ENCODE data around the gene MACIR.
A peak's percentile ranks its signal among the peaks of the same experiment; 100 is the strongest.

MACIR gene

DNA sequence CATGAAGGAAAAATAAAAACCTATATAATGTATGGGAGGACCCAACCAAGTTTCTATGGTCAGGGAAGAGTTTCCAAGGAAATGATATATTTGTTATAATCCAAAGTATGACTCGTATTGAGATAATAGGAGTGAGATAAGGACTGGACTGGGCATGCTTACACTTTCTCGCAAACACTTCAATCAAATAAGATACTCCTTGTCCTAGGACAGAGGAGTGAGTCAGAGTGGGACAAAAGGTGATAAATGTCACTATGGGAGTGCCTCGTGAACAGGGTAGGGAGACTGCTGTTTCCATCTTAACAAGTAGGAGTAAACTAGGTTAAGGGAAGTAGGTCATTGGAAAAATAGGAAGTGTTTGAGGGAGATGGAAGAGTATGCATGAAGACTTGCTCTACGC is 47.2 kb downstream of the MACIR start:
- in situ Hi-C loops (cut with HindIII; ENCODE audit: low pct_ligation_motif_present, low sequenced_read_pairs), result no loop called here

DNA sequence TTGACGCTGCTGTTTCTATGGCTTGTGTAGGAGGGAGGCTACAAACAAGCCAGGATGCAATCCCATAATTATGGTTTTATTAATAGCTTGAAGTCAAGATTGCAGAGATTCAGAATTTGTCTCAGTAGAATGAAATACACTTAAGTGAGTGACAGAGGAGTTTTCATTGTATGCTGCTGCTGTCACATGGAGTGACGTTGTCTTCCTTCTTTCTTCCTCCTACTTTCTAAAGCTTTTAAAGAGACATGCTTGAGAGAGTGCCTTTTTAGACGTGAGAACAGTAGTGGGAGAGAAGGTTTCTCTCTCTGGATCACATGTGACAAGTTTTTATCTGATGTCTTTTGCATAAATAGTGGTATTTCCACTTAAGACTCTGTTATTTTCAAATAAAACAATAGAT is 48.9 kb downstream of the MACIR start:
- TF ChIP-seq, protein P1, sequence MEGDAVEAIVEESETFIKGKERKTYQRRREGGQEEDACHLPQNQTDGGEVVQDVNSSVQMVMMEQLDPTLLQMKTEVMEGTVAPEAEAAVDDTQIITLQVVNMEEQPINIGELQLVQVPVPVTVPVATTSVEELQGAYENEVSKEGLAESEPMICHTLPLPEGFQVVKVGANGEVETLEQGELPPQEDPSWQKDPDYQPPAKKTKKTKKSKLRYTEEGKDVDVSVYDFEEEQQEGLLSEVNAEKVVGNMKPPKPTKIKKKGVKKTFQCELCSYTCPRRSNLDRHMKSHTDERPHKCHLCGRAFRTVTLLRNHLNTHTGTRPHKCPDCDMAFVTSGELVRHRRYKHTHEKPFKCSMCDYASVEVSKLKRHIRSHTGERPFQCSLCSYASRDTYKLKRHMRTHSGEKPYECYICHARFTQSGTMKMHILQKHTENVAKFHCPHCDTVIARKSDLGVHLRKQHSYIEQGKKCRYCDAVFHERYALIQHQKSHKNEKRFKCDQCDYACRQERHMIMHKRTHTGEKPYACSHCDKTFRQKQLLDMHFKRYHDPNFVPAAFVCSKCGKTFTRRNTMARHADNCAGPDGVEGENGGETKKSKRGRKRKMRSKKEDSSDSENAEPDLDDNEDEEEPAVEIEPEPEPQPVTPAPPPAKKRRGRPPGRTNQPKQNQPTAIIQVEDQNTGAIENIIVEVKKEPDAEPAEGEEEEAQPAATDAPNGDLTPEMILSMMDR (IDR thresholded peaks at IDR 0.05; ENCODE audit: low read depth, low read length, missing control alignments), result no peak
- H3K4me3 ChIP-seq (ENCODE audit: low read depth, low read length), result no peak overlapping the region
- in situ Hi-C loops (cut with HindIII; ENCODE audit: low pct_ligation_motif_present, low sequenced_read_pairs), result no loop called here
- no peaks in the 10 kb centered on the region for H3K27me3 ChIP-seq (replicated peaks)
- no peak overlapping the region for H3K27ac ChIP-seq
- no peaks in the 10 kb centered on the region for H3K36me3 ChIP-seq (replicated peaks)
- no peak for DNase-seq

More for the DNA sequence above, 47.2 kb downstream of the MACIR start:
- no peaks in the 10 kb centered on the region for H3K27me3 ChIP-seq (replicated peaks)
- DNase-seq, result peak; percentile 23
- TF ChIP-seq, protein P1 (IDR thresholded peaks at IDR 0.05; ENCODE audit: low read depth, low read length, missing control alignments), result no peak
- no peak overlapping the region for H3K27ac ChIP-seq
- no peaks in the 10 kb centered on the region for H3K36me3 ChIP-seq (replicated peaks)
- no peak overlapping the region for H3K4me3 ChIP-seq (ENCODE audit: low read depth, low read length)

DNA sequence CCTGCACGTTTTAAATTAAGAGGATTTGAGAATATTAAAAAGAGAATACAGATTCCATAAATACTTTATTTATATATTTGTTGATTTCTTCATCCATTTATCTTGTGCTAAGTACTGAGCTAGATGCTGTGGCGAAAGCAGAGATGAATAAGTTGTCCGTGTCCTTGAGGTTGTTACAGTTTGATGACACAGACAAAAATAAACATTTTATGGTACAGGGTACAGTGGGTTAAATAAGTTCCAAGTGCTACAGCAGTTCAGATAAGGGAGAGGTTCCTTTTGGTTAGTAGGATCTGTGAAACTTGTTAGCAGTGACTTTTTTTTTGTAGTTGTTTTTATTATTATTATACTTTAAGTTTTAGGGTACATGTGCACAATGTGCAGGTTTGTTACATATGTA is 50.2 kb downstream of the MACIR start:
- no peak for DNase-seq
- H3K4me3 ChIP-seq (ENCODE audit: low read depth, low read length), result no peak overlapping the region
- H3K36me3 ChIP-seq (replicated peaks), result no peaks in the 10 kb centered on the region
- no peaks in the 10 kb centered on the region for H3K27me3 ChIP-seq (replicated peaks)
- TF ChIP-seq, protein P1 (IDR thresholded peaks at IDR 0.05; ENCODE audit: low read depth, low read length, missing control alignments), result no peak
- in situ Hi-C loops (cut with HindIII; ENCODE audit: low pct_ligation_motif_present, low sequenced_read_pairs), result no loop called here
- no peak overlapping the region for H3K27ac ChIP-seq

DNA sequence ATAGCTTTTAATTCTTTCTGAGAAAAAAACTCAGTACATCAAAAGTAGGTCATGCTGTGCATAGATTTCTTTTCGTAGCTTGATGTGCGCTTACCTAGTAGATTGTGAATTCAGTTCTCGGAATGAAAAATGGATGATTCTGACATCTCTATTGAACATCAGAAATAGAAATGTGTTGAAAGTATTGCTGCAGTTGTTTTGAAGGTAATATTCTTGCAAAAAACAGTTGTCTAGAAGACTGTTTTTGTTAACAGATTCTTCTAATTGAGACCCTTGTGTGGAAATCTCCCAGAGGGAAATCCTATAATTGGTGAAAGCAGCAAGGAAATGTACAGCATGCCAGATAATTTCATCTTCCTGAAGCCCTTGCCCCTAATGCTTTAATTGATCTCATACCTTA is 54.5 kb downstream of the MACIR start:
- in situ Hi-C loops (cut with HindIII; ENCODE audit: low pct_ligation_motif_present, low sequenced_read_pairs), result no loop called here
- Histone ChIP-seq H3K27me3 (replicated peaks) (no peaks in the 10 kb centered on the region), H3K27ac (no peak overlapping the region), H3K36me3 (replicated peaks) (no peaks in the 10 kb centered on the region), H3K4me3 (ENCODE audit: low read depth, low read length) (no peak overlapping the region)
- TF ChIP-seq, protein P1 (IDR thresholded peaks at IDR 0.05; ENCODE audit: low read depth, low read length, missing control alignments), result no peak
- DNase-seq, result no peak

DNA sequence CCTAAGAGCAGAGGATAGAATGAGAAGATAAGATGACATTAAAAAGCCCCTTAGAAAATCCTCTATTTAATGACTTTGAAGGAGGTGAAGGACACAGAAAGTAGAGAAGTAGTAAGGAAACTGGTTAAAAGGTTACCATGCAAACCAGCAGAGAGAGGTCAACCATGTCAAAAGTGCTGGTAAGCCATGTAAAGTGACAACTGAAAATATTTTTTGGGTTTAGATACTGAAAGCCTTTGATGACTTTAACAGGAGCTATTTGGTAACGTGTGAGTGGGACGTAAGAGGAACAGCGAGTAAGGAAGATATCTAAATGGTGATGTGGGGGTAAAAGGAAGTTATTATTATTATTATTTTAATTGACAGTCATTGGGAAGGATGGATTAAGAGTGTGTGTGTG is 56.9 kb downstream of the MACIR start:
- Histone ChIP-seq H3K36me3 (replicated peaks) (no peaks in the 10 kb centered on the region), H3K27ac (no peak overlapping the region), H3K4me3 (ENCODE audit: low read depth, low read length) (no peak overlapping the region), H3K27me3 (replicated peaks) (no peaks in the 10 kb centered on the region)
- DNase-seq, result no peak
- TF ChIP-seq, protein P1 (IDR thresholded peaks at IDR 0.05; ENCODE audit: low read depth, low read length, missing control alignments), result no peak
- in situ Hi-C loops (cut with HindIII; ENCODE audit: low pct_ligation_motif_present, low sequenced_read_pairs), result no loop called here

DNA sequence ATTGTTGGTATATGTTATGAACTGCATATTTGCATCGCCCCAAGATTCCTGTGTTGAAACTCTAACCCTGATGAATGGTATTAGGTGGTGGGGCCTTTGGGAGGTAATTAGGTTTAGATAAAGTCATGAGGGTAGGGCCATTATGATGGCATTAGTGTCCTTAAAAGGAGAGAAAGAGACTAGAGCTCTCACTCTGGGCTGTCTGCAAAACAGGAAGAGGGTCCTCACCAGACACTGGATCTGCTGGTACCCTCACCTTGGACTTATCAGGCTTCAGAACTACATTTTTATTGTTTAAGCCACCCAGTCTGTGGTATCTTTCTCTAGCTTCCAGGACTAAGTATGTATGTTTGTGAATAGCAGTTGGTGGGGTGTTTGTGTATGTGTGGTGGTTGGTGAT is 68.9 kb downstream of the MACIR start:
- H3K4me3 ChIP-seq (ENCODE audit: low read depth, low read length), result no peak overlapping the region
- DNase-seq, result no peak
- H3K27ac ChIP-seq, result no peak overlapping the region
- no peaks in the 10 kb centered on the region for H3K27me3 ChIP-seq (replicated peaks)
- in situ Hi-C loops (cut with HindIII; ENCODE audit: low pct_ligation_motif_present, low sequenced_read_pairs), result no loop called here
- H3K36me3 ChIP-seq (replicated peaks), result no peaks in the 10 kb centered on the region
- TF ChIP-seq, protein P1 (IDR thresholded peaks at IDR 0.05; ENCODE audit: low read depth, low read length, missing control alignments), result no peak
